WERI-Rb-1 (cell line): ENCODE measurements around the gene TMEM35B.

Experiments
- DNase-seq: peaks from one replicate; pipeline ENCODE4 v3.0.0-alpha.2; 2020
- H3K27ac ChIP-seq: fragments of 250-450 bp; sonication (Bioruptor Pico); 2 replicates; pipeline ENCODE4 v1.5.1; 2020; ENCODE audit warnings: mild to moderate bottlenecking, moderate library complexity
- H3K27me3 ChIP-seq: fragments of 250-450 bp; sonication (Bioruptor Pico); 2 replicates; pipeline ENCODE4 v1.5.1; 2021; ENCODE audit warnings: mild to moderate bottlenecking, low read depth, moderate library complexity; ENCODE audit not compliant: insufficient read depth, severe bottlenecking
- H3K36me3 ChIP-seq: fragments of 250-450 bp; sonication (Bioruptor Pico); 2 replicates; pipeline ENCODE4 v1.5.1; 2020; ENCODE audit warnings: mild to moderate bottlenecking, moderate library complexity
- H3K4me3 ChIP-seq: 2 replicates; pipeline ENCODE4 v1.5.1; 2011; ENCODE audit warnings: low read depth, mild to moderate bottlenecking, control low read depth, low read length
- H3K9me3 ChIP-seq: fragments of 250-450 bp; sonication (Bioruptor Pico); 2 replicates; pipeline ENCODE4 v1.5.1; 2021; ENCODE audit warnings: mild to moderate bottlenecking, moderate library complexity; ENCODE audit not compliant: severe bottlenecking
- TF ChIP-seq, protein P1 (sequence below): IDR thresholded peaks from 2 replicates; pipeline ENCODE4 v1.5.1; 2011; ENCODE audit warnings: low read depth, mild to moderate bottlenecking, control low read depth, inconsistent platforms, low read length

TMEM35B gene

DNA sequence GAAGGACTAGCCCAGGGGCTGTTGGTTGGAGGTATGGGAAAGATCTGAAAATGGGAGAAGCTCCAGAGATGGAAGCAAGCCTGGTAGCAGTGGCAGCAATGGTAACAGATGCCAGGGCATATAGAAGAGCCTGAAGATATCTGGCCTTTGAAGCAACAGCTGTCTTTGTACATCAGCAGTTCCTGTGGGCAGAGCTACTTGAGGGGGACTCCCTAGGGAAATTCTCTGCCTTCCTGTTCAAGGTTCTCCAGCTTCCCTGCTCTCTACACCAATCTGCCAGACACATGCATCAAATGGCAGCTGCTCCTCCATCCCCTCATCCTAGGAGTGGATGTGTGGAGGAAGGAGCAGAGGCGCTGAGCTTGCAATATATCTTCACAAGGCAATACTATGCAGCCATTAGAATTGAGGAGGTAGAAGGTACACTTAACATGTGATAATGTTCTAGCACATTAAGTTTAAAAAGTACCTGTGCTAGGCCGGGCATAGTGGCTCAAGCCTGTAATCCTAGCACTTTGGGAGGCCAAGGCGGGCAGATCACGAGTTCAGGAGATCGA is 2.2 kb downstream of the TMEM35B start:
- no peak for DNase-seq
- no peaks in the 10 kb centered on the region for H3K9me3 ChIP-seq
- H3K36me3 ChIP-seq = peaks cover 3% of the 10 kb centered on the region; the same call in 1 of the 2 replicates
- no peaks in the 10 kb centered on the region for H3K27me3 ChIP-seq
- TF ChIP-seq, protein P1, sequence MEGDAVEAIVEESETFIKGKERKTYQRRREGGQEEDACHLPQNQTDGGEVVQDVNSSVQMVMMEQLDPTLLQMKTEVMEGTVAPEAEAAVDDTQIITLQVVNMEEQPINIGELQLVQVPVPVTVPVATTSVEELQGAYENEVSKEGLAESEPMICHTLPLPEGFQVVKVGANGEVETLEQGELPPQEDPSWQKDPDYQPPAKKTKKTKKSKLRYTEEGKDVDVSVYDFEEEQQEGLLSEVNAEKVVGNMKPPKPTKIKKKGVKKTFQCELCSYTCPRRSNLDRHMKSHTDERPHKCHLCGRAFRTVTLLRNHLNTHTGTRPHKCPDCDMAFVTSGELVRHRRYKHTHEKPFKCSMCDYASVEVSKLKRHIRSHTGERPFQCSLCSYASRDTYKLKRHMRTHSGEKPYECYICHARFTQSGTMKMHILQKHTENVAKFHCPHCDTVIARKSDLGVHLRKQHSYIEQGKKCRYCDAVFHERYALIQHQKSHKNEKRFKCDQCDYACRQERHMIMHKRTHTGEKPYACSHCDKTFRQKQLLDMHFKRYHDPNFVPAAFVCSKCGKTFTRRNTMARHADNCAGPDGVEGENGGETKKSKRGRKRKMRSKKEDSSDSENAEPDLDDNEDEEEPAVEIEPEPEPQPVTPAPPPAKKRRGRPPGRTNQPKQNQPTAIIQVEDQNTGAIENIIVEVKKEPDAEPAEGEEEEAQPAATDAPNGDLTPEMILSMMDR = no peak
- H3K27ac ChIP-seq = no peak overlapping the region
- no peak overlapping the region for H3K4me3 ChIP-seq

DNA sequence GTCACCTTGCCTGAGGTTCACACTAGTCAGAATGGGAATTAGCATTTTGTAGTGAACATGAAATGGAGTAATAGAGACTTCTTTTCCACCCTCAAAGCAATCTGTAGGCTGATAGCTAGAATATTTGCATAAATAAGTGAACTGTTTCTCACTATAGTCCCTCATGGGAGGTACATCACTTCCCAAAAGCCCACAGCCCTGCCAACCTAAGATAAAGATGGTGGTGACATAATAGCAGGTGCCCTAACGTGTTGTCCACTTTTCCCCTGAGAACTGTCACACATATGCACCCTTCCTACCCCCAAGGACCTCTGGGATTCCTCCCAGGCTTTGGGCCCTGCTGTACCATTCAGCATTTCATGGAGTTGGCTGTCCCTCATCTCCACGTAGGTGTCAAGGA is 4.4 kb downstream of the TMEM35B start:
- peaks cover 3% of the 10 kb centered on the region; the same call in 1 of the 2 replicates for H3K36me3 ChIP-seq
- H3K27ac ChIP-seq = no peak overlapping the region
- H3K27me3 ChIP-seq = no peaks in the 10 kb centered on the region
- DNase-seq = no peak
- H3K9me3 ChIP-seq = no peaks in the 10 kb centered on the region
- H3K4me3 ChIP-seq = no peak overlapping the region
- TF ChIP-seq, protein P1 = no peak

DNA sequence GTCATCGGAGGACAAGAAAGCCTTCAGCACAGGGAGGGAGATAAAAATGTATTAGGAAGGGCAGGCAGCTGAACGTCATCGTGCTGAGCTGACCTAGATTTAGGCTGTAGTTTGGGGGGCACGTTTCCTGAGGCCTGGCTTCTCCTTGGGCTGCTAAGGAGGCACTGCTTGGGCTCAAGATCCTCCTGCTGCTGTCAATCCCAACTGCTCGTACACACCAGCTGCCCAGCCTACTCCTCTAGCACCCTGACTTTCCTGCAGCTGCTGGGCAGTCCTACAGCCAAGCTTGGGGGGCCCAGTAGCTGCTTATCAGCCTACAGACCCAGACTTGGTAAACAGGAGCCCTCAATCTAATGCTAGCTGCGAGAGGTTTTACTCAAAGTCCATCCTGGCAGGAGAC is 6.2 kb downstream of the TMEM35B start:
- H3K4me3 ChIP-seq = no peak overlapping the region
- no peak for DNase-seq
- no peaks in the 10 kb centered on the region for H3K27me3 ChIP-seq
- TF ChIP-seq, protein P1 = no peak
- no peaks in the 10 kb centered on the region for H3K9me3 ChIP-seq
- H3K36me3 ChIP-seq = peaks cover 3% of the 10 kb centered on the region; the same call in 1 of the 2 replicates
- no peak overlapping the region for H3K27ac ChIP-seq

DNA sequence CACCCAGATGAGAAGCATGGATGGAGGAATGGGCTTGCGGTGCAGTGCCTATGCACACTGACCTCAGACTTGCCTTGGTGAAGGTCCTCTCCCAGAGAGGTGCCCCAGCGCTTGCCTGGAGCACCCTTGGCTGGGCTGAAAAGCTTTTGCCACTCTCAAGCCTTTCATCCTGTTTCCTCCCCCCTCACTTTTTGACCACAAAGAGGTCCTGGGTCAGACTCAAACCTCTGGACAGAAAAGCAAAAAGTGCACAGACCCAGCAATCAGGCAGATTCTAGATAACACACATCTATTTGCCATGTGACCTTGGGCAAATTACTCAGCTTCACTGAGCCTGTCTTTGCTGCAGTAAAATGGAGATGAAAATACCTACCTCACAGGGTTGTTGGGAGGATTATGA is 7.3 kb downstream of the TMEM35B start:
- no peaks in the 10 kb centered on the region for H3K9me3 ChIP-seq
- H3K36me3 ChIP-seq = peaks cover 1% of the 10 kb centered on the region; the same call in 1 of the 2 replicates
- TF ChIP-seq, protein P1 = no peak
- H3K4me3 ChIP-seq = no peak overlapping the region
- no peak for DNase-seq
- no peaks in the 10 kb centered on the region for H3K27me3 ChIP-seq
- no peak overlapping the region for H3K27ac ChIP-seq

DNA sequence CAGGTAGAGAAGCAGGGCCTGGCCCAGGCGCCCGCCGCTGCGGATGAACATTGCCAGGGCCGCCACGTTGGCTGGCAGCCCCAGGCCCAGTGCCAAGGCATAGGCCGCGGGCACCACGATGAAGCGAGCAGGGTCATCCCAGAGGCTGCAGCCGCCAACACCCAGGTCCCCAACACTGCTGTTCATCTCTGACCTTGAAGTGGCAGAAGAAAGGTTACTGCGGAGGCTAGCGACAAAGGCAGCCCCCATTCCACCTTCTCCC is 8.0 kb downstream of the TMEM35B start:
- no peak overlapping the region for H3K27ac ChIP-seq
- TF ChIP-seq, protein P1 = no peak
- no peak for DNase-seq
- no peak overlapping the region for H3K4me3 ChIP-seq
- no peaks in the 10 kb centered on the region for H3K9me3 ChIP-seq
- H3K27me3 ChIP-seq = no peaks in the 10 kb centered on the region
- no peaks in the 10 kb centered on the region for H3K36me3 ChIP-seq

DNA sequence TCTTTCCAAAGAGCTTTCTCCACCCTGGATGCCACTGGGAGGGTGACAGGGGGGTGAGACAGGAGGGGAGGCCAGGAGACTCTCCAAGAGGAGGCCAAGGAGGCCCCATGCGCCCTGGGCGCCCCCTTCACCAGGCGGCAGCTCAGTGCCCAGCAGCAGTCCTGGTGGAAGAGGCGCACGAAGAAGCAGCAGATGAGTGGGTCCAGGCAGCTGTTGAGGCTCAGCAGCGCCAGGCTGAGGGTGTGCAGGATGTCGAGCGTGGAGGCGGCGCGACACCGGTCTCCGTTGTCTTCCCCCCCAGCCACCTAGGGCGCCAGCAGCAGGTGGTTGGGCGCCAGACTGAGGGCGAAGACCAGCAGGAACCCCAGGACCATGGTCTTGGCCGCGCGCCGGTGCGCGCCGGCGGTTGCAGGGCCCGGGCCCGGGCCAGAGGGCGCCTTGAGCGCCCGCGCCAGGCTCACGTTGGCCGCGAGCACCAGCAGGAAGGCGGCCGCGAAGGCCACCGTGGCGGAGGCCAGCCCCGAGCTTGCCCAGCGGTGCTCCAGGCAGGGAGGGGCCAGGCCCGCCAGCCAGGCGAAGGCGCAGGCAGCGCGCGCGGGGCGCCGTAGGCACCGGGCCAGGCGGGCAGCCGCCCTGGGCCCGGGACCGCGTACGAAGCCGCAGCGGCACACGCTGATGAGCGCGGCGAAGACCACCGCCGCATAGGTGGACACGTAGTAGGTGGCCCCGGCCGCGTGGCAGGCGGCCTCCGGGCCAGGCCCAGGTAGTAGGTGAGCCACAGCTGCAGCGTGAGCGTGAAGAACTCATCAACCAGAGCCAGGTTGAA is 8.6 kb downstream of the TMEM35B start:
- H3K27me3 ChIP-seq = no peaks in the 10 kb centered on the region
- no peaks in the 10 kb centered on the region for H3K9me3 ChIP-seq
- TF ChIP-seq, protein P1 = no peak
- H3K4me3 ChIP-seq = no peak overlapping the region
- DNase-seq = no peak
- H3K36me3 ChIP-seq = no peaks in the 10 kb centered on the region
- H3K27ac ChIP-seq = no peak overlapping the region
